CD4-positive, alpha-beta T cell treated with Interleukin-2 at 100 ng/mL for 4 hours (primary cell): ENCODE measurements around the gene SLC6A13.
"Not testable (repeated sequence)": the region's sequence is repeated elsewhere in the genome, so short reads cannot be mapped to it uniquely, and the experiment has no call there.

Experiments used
- DNase-seq: peaks from one replicate; pipeline ENCODE4 v3.0.0-alpha.2; 2020; ENCODE audit warnings: low spot score

The SLC6A13 gene

GRCh38 chr12:262817-263216 is at the start of gene SLC6A13:
Gene SLC6A13 (minus strand): TSS chr12:262836. CDS start chr12:260052, 2,784 bp downstream.
- no peak for DNase-seq

- no peak for DNase-seq
Observed at GRCh38 chr12:308511-308910, 45.9 kb upstream of the SLC6A13 start.

GRCh38 chr12:307406-307805 is 44.8 kb upstream of the SLC6A13 start:
- no peak for DNase-seq

- no peak for DNase-seq
Observed at GRCh38 chr12:304805-305204, 42.2 kb upstream of the SLC6A13 start.

GRCh38 chr12:302766-303165 is 40.1 kb upstream of the SLC6A13 start:
- DNase-seq, result peak; percentile 1

- DNase-seq, result not testable (repeated sequence)
Observed at GRCh38 chr12:300166-300565, 37.5 kb upstream of the SLC6A13 start.

GRCh38 chr12:299511-299910 is 36.9 kb upstream of the SLC6A13 start:
- DNase-seq, result not testable (repeated sequence)

- DNase-seq, result not testable (repeated sequence)
Observed at GRCh38 chr12:298059-298458, 35.4 kb upstream of the SLC6A13 start.

- no peak for DNase-seq
Observed at GRCh38 chr12:295132-295531, 32.5 kb upstream of the SLC6A13 start.

GRCh38 chr12:293199-293598 is 30.6 kb upstream of the SLC6A13 start:
- DNase-seq, result no peak

- no peak for DNase-seq
Observed at GRCh38 chr12:292186-292585, 29.6 kb upstream of the SLC6A13 start.

- DNase-seq, result no peak
Observed at GRCh38 chr12:291153-291723, 28.6 kb upstream of the SLC6A13 start.

- no peak for DNase-seq
Observed at GRCh38 chr12:288687-289086, 26.1 kb upstream of the SLC6A13 start.

GRCh38 chr12:286531-287300 is 24.1 kb upstream of the SLC6A13 start:
- DNase-seq, result no peak

GRCh38 chr12:278046-278445 is 15.4 kb upstream of the SLC6A13 start:
- no peak for DNase-seq

GRCh38 chr12:275812-276211 is 13.2 kb upstream of the SLC6A13 start:
- DNase-seq, result no peak

GRCh38 chr12:273382-273781 is 10.7 kb upstream of the SLC6A13 start:
- no peak for DNase-seq

- DNase-seq, result no peak
Observed at GRCh38 chr12:272942-273341, 10.3 kb upstream of the SLC6A13 start.

GRCh38 chr12:271161-271560 is 8.5 kb upstream of the SLC6A13 start:
- no peak for DNase-seq

GRCh38 chr12:269191-269590 is 6.6 kb upstream of the SLC6A13 start:
- DNase-seq, result no peak

- no peak for DNase-seq
Observed at GRCh38 chr12:268483-268840, 5.8 kb upstream of the SLC6A13 start.

GRCh38 chr12:267581-268482 is 5.2 kb upstream of the SLC6A13 start:
- DNase-seq, result no peak

- no peak for DNase-seq
Observed at GRCh38 chr12:265096-265495, 2.5 kb upstream of the SLC6A13 start.
